ENCODE data around the gene ATXN1.
"Not testable (repeated sequence)": the region's sequence is repeated elsewhere in the genome, so short reads cannot be mapped to it uniquely, and the experiment has no call there.

Gene ATXN1

GRCh38 chr6:16399158-16399557 is 362.1 kb downstream of the ATXN1 start:
- peaks cover 10% of the 10 kb centered on the region for H3K4me1 Mint-ChIP-seq (ENCODE audit: low read depth)
- peaks cover 21% of the 10 kb centered on the region for H3K36me3 Mint-ChIP-seq
- no peak overlapping the region for H3K4me3 Mint-ChIP-seq
- H3K27me3 Mint-ChIP-seq: no peaks in the 10 kb centered on the region
- H3K27ac Mint-ChIP-seq: no peak overlapping the region
- no peaks in the 10 kb centered on the region for H3K9me3 Mint-ChIP-seq (ENCODE audit: low read depth)

- peaks cover 19% of the 10 kb centered on the region for H3K36me3 Mint-ChIP-seq
- H3K4me1 Mint-ChIP-seq (ENCODE audit: low read depth): peaks cover 10% of the 10 kb centered on the region
- no peaks in the 10 kb centered on the region for H3K27me3 Mint-ChIP-seq
- H3K4me3 Mint-ChIP-seq: no peak overlapping the region
- H3K27ac Mint-ChIP-seq: no peak overlapping the region
- H3K9me3 Mint-ChIP-seq (ENCODE audit: low read depth): no peaks in the 10 kb centered on the region
Observed at GRCh38 chr6:16398587-16398986, 362.7 kb downstream of the ATXN1 start.

- peaks cover 21% of the 10 kb centered on the region for H3K36me3 Mint-ChIP-seq
Observed at GRCh38 chr6:16397623-16398022, 363.6 kb downstream of the ATXN1 start.

GRCh38 chr6:16396497-16397319 is 364.6 kb downstream of the ATXN1 start:
- no peaks in the 10 kb centered on the region for H3K9me3 Mint-ChIP-seq (ENCODE audit: low read depth)

More at GRCh38 chr6:16397623-16398022, 363.6 kb downstream of the ATXN1 start:
- H3K4me3 Mint-ChIP-seq: no peak overlapping the region
- no peaks in the 10 kb centered on the region for H3K27me3 Mint-ChIP-seq
- H3K4me1 Mint-ChIP-seq (ENCODE audit: low read depth): peaks cover 8% of the 10 kb centered on the region
- H3K27ac Mint-ChIP-seq: no peak overlapping the region
- H3K9me3 Mint-ChIP-seq (ENCODE audit: low read depth): no peaks in the 10 kb centered on the region

GRCh38 chr6:16394632-16395031 is 366.6 kb downstream of the ATXN1 start:
- Mint-ChIP-seq H3K9me3 (ENCODE audit: low read depth) (no peaks in the 10 kb centered on the region), H3K36me3 (peaks cover 13% of the 10 kb centered on the region), H3K27ac (no peak overlapping the region), H3K4me1 (ENCODE audit: low read depth) (peaks cover 4% of the 10 kb centered on the region), H3K27me3 (no peaks in the 10 kb centered on the region), H3K4me3 (no peak overlapping the region)

More at GRCh38 chr6:16396497-16397319, 364.6 kb downstream of the ATXN1 start:
- H3K27me3 Mint-ChIP-seq: no peaks in the 10 kb centered on the region
- H3K4me1 Mint-ChIP-seq (ENCODE audit: low read depth): peaks cover 4% of the 10 kb centered on the region
- no peak overlapping the region for H3K4me3 Mint-ChIP-seq
- no peak overlapping the region for H3K27ac Mint-ChIP-seq
- H3K36me3 Mint-ChIP-seq: peaks cover 12% of the 10 kb centered on the region

- no peaks in the 10 kb centered on the region for H3K27me3 Mint-ChIP-seq
Observed at GRCh38 chr6:16393326-16393725, 367.9 kb downstream of the ATXN1 start.

GRCh38 chr6:16392010-16392409 is 369.2 kb downstream of the ATXN1 start:
- H3K36me3 Mint-ChIP-seq: peaks cover 20% of the 10 kb centered on the region

More at GRCh38 chr6:16393326-16393725, 367.9 kb downstream of the ATXN1 start:
- H3K4me3 Mint-ChIP-seq: no peak overlapping the region
- H3K4me1 Mint-ChIP-seq (ENCODE audit: low read depth): peaks cover 4% of the 10 kb centered on the region
- H3K36me3 Mint-ChIP-seq: peaks cover 15% of the 10 kb centered on the region
- no peaks in the 10 kb centered on the region for H3K9me3 Mint-ChIP-seq (ENCODE audit: low read depth)
- H3K27ac Mint-ChIP-seq: no peak overlapping the region

GRCh38 chr6:16391451-16391912 is 369.8 kb downstream of the ATXN1 start:
- Mint-ChIP-seq H3K4me1 (ENCODE audit: low read depth) (no peaks in the 10 kb centered on the region), H3K36me3 (peaks cover 17% of the 10 kb centered on the region), H3K27me3 (no peaks in the 10 kb centered on the region), H3K4me3 (no peak overlapping the region), H3K27ac (no peak overlapping the region), H3K9me3 (ENCODE audit: low read depth) (no peaks in the 10 kb centered on the region)

More at GRCh38 chr6:16392010-16392409, 369.2 kb downstream of the ATXN1 start:
- no peaks in the 10 kb centered on the region for H3K27me3 Mint-ChIP-seq
- no peak overlapping the region for H3K4me3 Mint-ChIP-seq
- peaks cover 4% of the 10 kb centered on the region for H3K4me1 Mint-ChIP-seq (ENCODE audit: low read depth)
- no peak overlapping the region for H3K27ac Mint-ChIP-seq
- no peaks in the 10 kb centered on the region for H3K9me3 Mint-ChIP-seq (ENCODE audit: low read depth)

- H3K36me3 Mint-ChIP-seq: peaks cover 22% of the 10 kb centered on the region
- not testable (repeated sequence) for H3K4me1 Mint-ChIP-seq (ENCODE audit: low read depth); H3K27ac Mint-ChIP-seq; H3K9me3 Mint-ChIP-seq (ENCODE audit: low read depth); H3K4me3 Mint-ChIP-seq; H3K27me3 Mint-ChIP-seq
Observed at GRCh38 chr6:16390909-16391450, 370.3 kb downstream of the ATXN1 start.

GRCh38 chr6:16389642-16390041 is 371.6 kb downstream of the ATXN1 start:
- Mint-ChIP-seq H3K27me3 (no peaks in the 10 kb centered on the region), H3K4me3 (no peak overlapping the region), H3K9me3 (ENCODE audit: low read depth) (no peaks in the 10 kb centered on the region), H3K36me3 (peaks cover 24% of the 10 kb centered on the region), H3K27ac (no peak overlapping the region), H3K4me1 (ENCODE audit: low read depth) (no peaks in the 10 kb centered on the region)

GRCh38 chr6:16388488-16388887 is 372.8 kb downstream of the ATXN1 start:
- H3K36me3 Mint-ChIP-seq: peaks cover 28% of the 10 kb centered on the region
- H3K4me3 Mint-ChIP-seq: no peak overlapping the region
- no peaks in the 10 kb centered on the region for H3K9me3 Mint-ChIP-seq (ENCODE audit: low read depth)

GRCh38 chr6:16386057-16386456 is 375.2 kb downstream of the ATXN1 start:
- no peaks in the 10 kb centered on the region for H3K9me3 Mint-ChIP-seq (ENCODE audit: low read depth)
- no peak overlapping the region for H3K27ac Mint-ChIP-seq
- H3K27me3 Mint-ChIP-seq: no peaks in the 10 kb centered on the region
- no peak overlapping the region for H3K4me3 Mint-ChIP-seq
- H3K4me1 Mint-ChIP-seq (ENCODE audit: low read depth): no peaks in the 10 kb centered on the region
- H3K36me3 Mint-ChIP-seq: peaks cover 23% of the 10 kb centered on the region

More at GRCh38 chr6:16388488-16388887, 372.8 kb downstream of the ATXN1 start:
- Mint-ChIP-seq H3K27me3 (no peaks in the 10 kb centered on the region), H3K27ac (no peak overlapping the region), H3K4me1 (ENCODE audit: low read depth) (no peaks in the 10 kb centered on the region)

- Mint-ChIP-seq H3K4me3 (no peak overlapping the region), H3K9me3 (ENCODE audit: low read depth) (no peaks in the 10 kb centered on the region), H3K36me3 (peaks cover 20% of the 10 kb centered on the region), H3K27me3 (no peaks in the 10 kb centered on the region), H3K4me1 (ENCODE audit: low read depth) (no peaks in the 10 kb centered on the region), H3K27ac (no peak overlapping the region)
Observed at GRCh38 chr6:16383607-16384206, 377.6 kb downstream of the ATXN1 start.

GRCh38 chr6:16381968-16382367 is 379.3 kb downstream of the ATXN1 start:
- not testable (repeated sequence) for H3K9me3 Mint-ChIP-seq (ENCODE audit: low read depth); H3K4me1 Mint-ChIP-seq (ENCODE audit: low read depth); H3K27ac Mint-ChIP-seq; H3K4me3 Mint-ChIP-seq; H3K27me3 Mint-ChIP-seq
- H3K36me3 Mint-ChIP-seq: peaks cover 20% of the 10 kb centered on the region

GRCh38 chr6:16380220-16380809 is 380.9 kb downstream of the ATXN1 start:
- H3K4me1 Mint-ChIP-seq (ENCODE audit: low read depth): peaks cover 11% of the 10 kb centered on the region

More at GRCh38 chr6:16380220-16380809, 380.9 kb downstream of the ATXN1 start:
- Mint-ChIP-seq H3K36me3 (peaks cover 12% of the 10 kb centered on the region), H3K4me3 (no peak overlapping the region), H3K9me3 (ENCODE audit: low read depth) (no peaks in the 10 kb centered on the region), H3K27me3 (no peaks in the 10 kb centered on the region), H3K27ac (no peak overlapping the region)

All from activated naive CD8-positive, alpha-beta T cell (primary cell).